Uterus (tissue), 2 donors: Measurements from ENCODE around the gene TMED5.

Experiments
- CTCF ChIP-seq, 4 experiments: fragments of 200-600 bp in 2 of 4; fragments of 450-650 bp in 2 of 4; sonication (generic) in 2 of 4; IDR thresholded peaks; one replicate each; pipeline ENCODE4 v1.5.1; 2016 to 2019; ENCODE audit warnings: antibody characterized with exemption in 4 of 4, mild to moderate bottlenecking in 2 of 4, moderate library complexity in 1 of 4
- POLR2A ChIP-seq, 2 donors: fragments of 450-650 bp; IDR thresholded peaks; one replicate each; pipeline ENCODE4 v1.6.1; 2016; ENCODE audit warnings: antibody characterized with exemption in 2 of 2, mild to moderate bottlenecking in 1 of 2, moderate library complexity in 1 of 2

DNA sequence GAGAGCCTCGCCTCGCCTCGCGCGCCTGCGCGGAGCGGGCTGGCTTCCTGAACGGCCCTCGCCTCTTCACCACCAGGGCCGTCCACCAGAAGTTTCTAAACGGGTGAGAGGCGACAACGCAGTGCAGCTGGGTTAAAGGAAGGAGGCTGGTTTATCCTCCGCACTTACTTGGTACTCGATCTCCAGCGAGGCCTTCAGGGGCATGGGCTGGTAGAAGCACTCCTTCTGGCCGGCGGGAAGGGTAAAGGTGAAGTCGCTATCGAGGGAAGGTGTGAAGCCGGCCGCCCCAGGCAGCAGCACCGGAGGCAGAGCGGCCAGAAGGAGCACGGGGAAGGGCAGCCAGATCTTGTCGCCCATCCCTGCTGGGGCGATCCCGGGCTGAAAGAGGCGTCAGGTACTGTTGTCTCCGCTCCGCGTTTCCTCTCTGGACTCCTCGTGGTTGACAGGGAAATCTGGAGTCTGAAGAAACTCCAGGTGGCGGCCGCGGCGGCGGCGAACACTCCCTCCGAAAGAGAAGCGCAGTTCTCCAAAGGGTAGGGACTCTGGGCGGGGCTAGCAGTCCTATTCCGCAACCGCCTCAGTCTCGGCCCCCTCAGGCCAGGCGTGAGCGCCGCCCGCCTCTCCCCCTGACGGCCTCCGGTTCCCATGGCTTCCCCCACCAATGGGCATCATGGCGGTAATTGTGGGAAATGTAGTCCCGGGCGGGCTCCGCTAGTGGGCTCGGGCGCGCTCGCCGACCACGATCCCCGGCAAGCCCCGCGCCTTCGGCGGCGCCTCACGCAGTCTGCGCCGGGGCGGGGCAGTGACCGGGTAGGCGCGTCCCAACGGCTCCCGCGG is at the start of gene TMED5:
- TF ChIP-seq CTCF (IDR thresholded peaks at IDR 0.05) = peak in 3 of 4 experiments; percentile 28 to 50 (median 31)
- TF ChIP-seq POLR2A (IDR thresholded peaks at IDR 0.05) = peak; percentile 94 to 97
